ENCODE measurements around the gene ARMH3.

The ARMH3 gene

GRCh38 chr10:101902032-101902819 is 153.7 kb downstream of the ARMH3 start:
- in situ Hi-C loops (cut with MboI; ENCODE audit: low sequenced_read_pairs), result no loop called here

- in situ Hi-C loops (cut with MboI; ENCODE audit: low sequenced_read_pairs), result no loop called here
Observed at GRCh38 chr10:101901340-101901739, 154.6 kb downstream of the ARMH3 start.

GRCh38 chr10:101897633-101898032 is 158.3 kb downstream of the ARMH3 start:
- in situ Hi-C loops (cut with MboI; ENCODE audit: low sequenced_read_pairs), result no loop called here

- in situ Hi-C loops (cut with MboI; ENCODE audit: low sequenced_read_pairs), result no loop called here
Observed at GRCh38 chr10:101896225-101896877, 159.6 kb downstream of the ARMH3 start.

GRCh38 chr10:101895781-101896180 is 160.2 kb downstream of the ARMH3 start:
- in situ Hi-C loops (cut with MboI; ENCODE audit: low sequenced_read_pairs), result no loop called here

- in situ Hi-C loops (cut with MboI; ENCODE audit: low sequenced_read_pairs), result no loop called here
Observed at GRCh38 chr10:101894742-101895141, 161.2 kb downstream of the ARMH3 start.

GRCh38 chr10:101894266-101894665 is 161.7 kb downstream of the ARMH3 start:
- in situ Hi-C loops (cut with MboI; ENCODE audit: low sequenced_read_pairs), result no loop called here

GRCh38 chr10:101893510-101894120 is 162.4 kb downstream of the ARMH3 start:
- in situ Hi-C loops (cut with MboI; ENCODE audit: low sequenced_read_pairs), result no loop called here

- in situ Hi-C loops (cut with MboI; ENCODE audit: low sequenced_read_pairs), result no loop called here
Observed at GRCh38 chr10:101892782-101893391, 163.1 kb downstream of the ARMH3 start.

GRCh38 chr10:101889256-101890210 is 166.4 kb downstream of the ARMH3 start:
- in situ Hi-C loops (cut with MboI; ENCODE audit: low sequenced_read_pairs), result loop anchor here (10.0 kb wide), 1 partner anchor 125 kb away; no protein-coding TSS in a partner anchor

GRCh38 chr10:101888251-101888949 is 167.6 kb downstream of the ARMH3 start:
- in situ Hi-C loops (cut with MboI; ENCODE audit: low sequenced_read_pairs), result loop anchor here (10.0 kb wide), 1 partner anchor 126 kb away; no protein-coding TSS in a partner anchor

- in situ Hi-C loops (cut with MboI; ENCODE audit: low sequenced_read_pairs), result loop anchor here (10.0 kb wide), 1 partner anchor 127 kb away; no protein-coding TSS in a partner anchor
Observed at GRCh38 chr10:101887775-101888174, 168.2 kb downstream of the ARMH3 start.

GRCh38 chr10:101886521-101887312 is 169.3 kb downstream of the ARMH3 start:
- in situ Hi-C loops (cut with MboI; ENCODE audit: low sequenced_read_pairs), result loop anchor here (10.0 kb wide), 1 partner anchor 128 kb away; no protein-coding TSS in a partner anchor

GRCh38 chr10:101881036-101881774 is 174.8 kb downstream of the ARMH3 start:
- in situ Hi-C loops (cut with MboI; ENCODE audit: low sequenced_read_pairs), result loop anchor here (10.0 kb wide), 1 partner anchor 134 kb away; no protein-coding TSS in a partner anchor

GRCh38 chr10:101880232-101880573 is 175.8 kb downstream of the ARMH3 start:
- in situ Hi-C loops (cut with MboI; ENCODE audit: low sequenced_read_pairs), result loop anchor here (10.0 kb wide), 1 partner anchor 135 kb away; no protein-coding TSS in a partner anchor

- in situ Hi-C loops (cut with MboI; ENCODE audit: low sequenced_read_pairs), result loop anchor here (10.0 kb wide), 1 partner anchor 135 kb away; no protein-coding TSS in a partner anchor
Observed at GRCh38 chr10:101879456-101880231, 176.3 kb downstream of the ARMH3 start.

GRCh38 chr10:101878869-101879268 is 177.1 kb downstream of the ARMH3 start:
- in situ Hi-C loops (cut with MboI; ENCODE audit: low sequenced_read_pairs), result no loop called here
